ENCODE results near the gene APBA1.

- TF ChIP-seq, protein P1, sequence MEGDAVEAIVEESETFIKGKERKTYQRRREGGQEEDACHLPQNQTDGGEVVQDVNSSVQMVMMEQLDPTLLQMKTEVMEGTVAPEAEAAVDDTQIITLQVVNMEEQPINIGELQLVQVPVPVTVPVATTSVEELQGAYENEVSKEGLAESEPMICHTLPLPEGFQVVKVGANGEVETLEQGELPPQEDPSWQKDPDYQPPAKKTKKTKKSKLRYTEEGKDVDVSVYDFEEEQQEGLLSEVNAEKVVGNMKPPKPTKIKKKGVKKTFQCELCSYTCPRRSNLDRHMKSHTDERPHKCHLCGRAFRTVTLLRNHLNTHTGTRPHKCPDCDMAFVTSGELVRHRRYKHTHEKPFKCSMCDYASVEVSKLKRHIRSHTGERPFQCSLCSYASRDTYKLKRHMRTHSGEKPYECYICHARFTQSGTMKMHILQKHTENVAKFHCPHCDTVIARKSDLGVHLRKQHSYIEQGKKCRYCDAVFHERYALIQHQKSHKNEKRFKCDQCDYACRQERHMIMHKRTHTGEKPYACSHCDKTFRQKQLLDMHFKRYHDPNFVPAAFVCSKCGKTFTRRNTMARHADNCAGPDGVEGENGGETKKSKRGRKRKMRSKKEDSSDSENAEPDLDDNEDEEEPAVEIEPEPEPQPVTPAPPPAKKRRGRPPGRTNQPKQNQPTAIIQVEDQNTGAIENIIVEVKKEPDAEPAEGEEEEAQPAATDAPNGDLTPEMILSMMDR (IDR thresholded peaks at IDR 0.05; ENCODE audit: borderline replicate concordance, extremely low read depth, low read length, poor library complexity, severe bottlenecking): no peak
- TF ChIP-seq EZH2 (IDR thresholded peaks at IDR 0.05; ENCODE audit: borderline replicate concordance, low read depth, low read length, severe bottlenecking): no peak
Measured at GRCh38 chr9:69485466-69485865, 186.7 kb downstream of the APBA1 start.
